ENCODE measurements around the gene KY. TPM values are rescaled to one million over a fixed set of nuclear protein-coding genes. Genes with fewer than 3 reads are reported as not detected.

Gene KY
- total and polyA plus RNA-seq, 2 donors (not counting 1 experiment from before 2014, with no cell fraction given), result not detected

GRCh38 chr3:134611516-134611915, 39.3 kb downstream of the KY start:
- Mint-ChIP-seq H3K27ac (no peak overlapping the region), H3K4me3 (no peak overlapping the region), H3K4me1 (no peaks in the 10 kb centered on the region), H3K9me3 (ENCODE audit: insufficient read depth) (no peaks in the 10 kb centered on the region), H3K27me3 (no peaks in the 10 kb centered on the region)
- Histone ChIP-seq H3K9me3 (ENCODE audit: control extremely low read depth in 1 of 3, control insufficient read depth in 2 of 3, insufficient read depth in 1 of 3, low read length in 2 of 3) (no peaks in the 10 kb centered on the region), H3K4me1 (ENCODE audit: control insufficient read depth in 2 of 2, insufficient read depth in 2 of 2, low read length in 2 of 2) (no peaks in the 10 kb centered on the region), H2AFZ (ENCODE audit: insufficient read depth, low read depth, low read length, poor library complexity, severe bottlenecking) (no peak overlapping the region), H4K20me1 (ENCODE audit: control insufficient read depth, insufficient read depth, low read length, poor library complexity, severe bottlenecking) (no peaks in the 10 kb centered on the region), H3K4me3 (ENCODE audit: control extremely low read depth in 1 of 5, extremely low read depth in 1 of 5, insufficient read depth in 1 of 5, low read depth in 2 of 5, low read length in 4 of 5) (no peak overlapping the region), H3K4me2 (replicated peaks; ENCODE audit: low read depth, low read length, poor library complexity, severe bottlenecking) (no peak overlapping the region), H3K27me3 (replicated peaks in 1 of 4; ENCODE audit: control extremely low read depth in 1 of 4, control insufficient read depth in 3 of 4, insufficient read depth in 4 of 4, low read length in 3 of 4) (peaks cover 0 to 4% (median 0%) of the 10 kb centered on the region in 4 experiments), H3K9ac (ENCODE audit: low read length) (no peak overlapping the region), H3K79me2 (ENCODE audit: control insufficient read depth, insufficient read depth, low read length) (no peaks in the 10 kb centered on the region), H3K36me3 (replicated peaks in 1 of 2; ENCODE audit: control extremely low read depth in 1 of 2, control insufficient read depth in 1 of 2, extremely low read depth in 1 of 2, insufficient read depth in 2 of 2, low read length in 1 of 2) (no peaks in the 10 kb centered on the region), H3K27ac (ENCODE audit: low read length in 2 of 2) (no peak overlapping the region)
- TF ChIP-seq EZH2 (IDR thresholded peaks at IDR 0.05; ENCODE audit: borderline replicate concordance, insufficient read depth, low read depth, low read length, poor library complexity, severe bottlenecking), result no peak
- TF ChIP-seq, protein P1, sequence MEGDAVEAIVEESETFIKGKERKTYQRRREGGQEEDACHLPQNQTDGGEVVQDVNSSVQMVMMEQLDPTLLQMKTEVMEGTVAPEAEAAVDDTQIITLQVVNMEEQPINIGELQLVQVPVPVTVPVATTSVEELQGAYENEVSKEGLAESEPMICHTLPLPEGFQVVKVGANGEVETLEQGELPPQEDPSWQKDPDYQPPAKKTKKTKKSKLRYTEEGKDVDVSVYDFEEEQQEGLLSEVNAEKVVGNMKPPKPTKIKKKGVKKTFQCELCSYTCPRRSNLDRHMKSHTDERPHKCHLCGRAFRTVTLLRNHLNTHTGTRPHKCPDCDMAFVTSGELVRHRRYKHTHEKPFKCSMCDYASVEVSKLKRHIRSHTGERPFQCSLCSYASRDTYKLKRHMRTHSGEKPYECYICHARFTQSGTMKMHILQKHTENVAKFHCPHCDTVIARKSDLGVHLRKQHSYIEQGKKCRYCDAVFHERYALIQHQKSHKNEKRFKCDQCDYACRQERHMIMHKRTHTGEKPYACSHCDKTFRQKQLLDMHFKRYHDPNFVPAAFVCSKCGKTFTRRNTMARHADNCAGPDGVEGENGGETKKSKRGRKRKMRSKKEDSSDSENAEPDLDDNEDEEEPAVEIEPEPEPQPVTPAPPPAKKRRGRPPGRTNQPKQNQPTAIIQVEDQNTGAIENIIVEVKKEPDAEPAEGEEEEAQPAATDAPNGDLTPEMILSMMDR (IDR thresholded peaks at IDR 0.05), result no peak
- DNase-seq, result no peak
- ATAC-seq (ENCODE audit: low read depth), result no peak
- ChIA-PET POLR2A (no interaction called here), CTCF (interaction anchor here (0.7 kb wide), 1 partner anchor 11 kb away, joined by 4 read pairs; no protein-coding TSS in a partner anchor)
- WGBS (ENCODE audit: insufficient coverage), result no CpG with 5 or more reads among the region's 2 CpGs
- intact Hi-C loops (cut with micrococcal nuclease), result no loop called here

DNA sequence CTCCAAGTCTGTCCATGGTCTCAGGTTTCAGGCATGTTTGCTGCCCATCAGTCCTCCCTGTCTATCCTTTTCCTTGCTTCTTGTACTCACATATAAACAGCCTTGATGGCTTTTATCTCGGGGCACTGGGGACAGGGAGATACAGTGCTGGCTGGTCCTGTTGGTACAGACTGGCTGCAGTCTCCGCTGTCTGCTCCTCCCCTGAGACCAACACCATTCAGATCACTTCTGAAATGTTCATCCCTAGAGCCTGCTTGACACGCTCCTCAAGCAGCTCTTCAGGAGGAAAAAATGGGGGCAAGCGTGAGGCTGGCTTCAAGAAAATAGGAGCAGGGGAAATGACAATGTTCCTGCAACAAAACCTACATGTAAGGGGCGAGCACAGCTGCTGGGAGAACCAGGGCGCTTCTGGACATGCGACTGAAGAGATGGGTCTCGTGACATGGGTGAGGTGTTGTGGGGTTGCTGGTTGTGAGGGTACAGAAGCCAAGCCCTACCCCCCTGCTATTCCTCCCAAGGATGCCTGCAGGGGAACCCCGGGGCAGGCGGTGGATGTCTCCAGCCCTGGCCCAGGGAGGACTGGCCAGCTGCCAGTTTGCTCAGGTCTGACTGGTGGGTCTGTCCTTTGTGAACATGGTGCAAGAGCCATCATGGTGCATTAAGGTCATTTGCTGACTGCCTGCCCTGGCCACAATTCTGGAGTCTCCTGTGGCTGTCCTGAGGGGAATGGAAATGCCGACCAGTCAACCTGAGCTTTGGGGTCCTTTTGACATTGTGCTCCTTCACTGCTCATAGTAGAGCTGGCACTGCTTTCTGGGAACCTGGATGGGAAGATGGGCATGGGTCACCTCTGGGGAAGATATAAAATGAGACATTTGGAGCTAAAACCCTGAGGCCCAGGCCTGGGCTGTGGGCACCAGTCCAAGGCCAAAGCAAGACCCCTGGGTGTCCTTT, 40.1 kb downstream of the KY start:
- Histone ChIP-seq H3K9ac (ENCODE audit: low read length) (no peak overlapping the region), H3K4me3 (ENCODE audit: control extremely low read depth in 1 of 5, extremely low read depth in 1 of 5, insufficient read depth in 1 of 5, low read depth in 2 of 5, low read length in 4 of 5) (no peak overlapping the region), H3K4me2 (replicated peaks; ENCODE audit: low read depth, low read length, poor library complexity, severe bottlenecking) (no peak overlapping the region), H2AFZ (ENCODE audit: insufficient read depth, low read depth, low read length, poor library complexity, severe bottlenecking) (no peak overlapping the region), H3K36me3 (replicated peaks in 1 of 2; ENCODE audit: control extremely low read depth in 1 of 2, control insufficient read depth in 1 of 2, extremely low read depth in 1 of 2, insufficient read depth in 2 of 2, low read length in 1 of 2) (no peaks in the 10 kb centered on the region), H3K79me2 (ENCODE audit: control insufficient read depth, insufficient read depth, low read length) (no peaks in the 10 kb centered on the region), H3K9me3 (ENCODE audit: control extremely low read depth in 1 of 3, control insufficient read depth in 2 of 3, insufficient read depth in 1 of 3, low read length in 2 of 3) (no peaks in the 10 kb centered on the region), H3K27ac (ENCODE audit: low read length in 2 of 2) (no peak overlapping the region), H3K27me3 (replicated peaks in 1 of 4; ENCODE audit: control extremely low read depth in 1 of 4, control insufficient read depth in 3 of 4, insufficient read depth in 4 of 4, low read length in 3 of 4) (peaks cover 0 to 4% (median 0%) of the 10 kb centered on the region in 4 experiments), H4K20me1 (ENCODE audit: control insufficient read depth, insufficient read depth, low read length, poor library complexity, severe bottlenecking) (no peaks in the 10 kb centered on the region), H3K4me1 (ENCODE audit: control insufficient read depth in 2 of 2, insufficient read depth in 2 of 2, low read length in 2 of 2) (no peaks in the 10 kb centered on the region)
- Mint-ChIP-seq H3K27me3 (no peaks in the 10 kb centered on the region), H3K9me3 (ENCODE audit: insufficient read depth) (no peaks in the 10 kb centered on the region), H3K4me3 (no peak overlapping the region), H3K27ac (no peak overlapping the region), H3K4me1 (no peaks in the 10 kb centered on the region)
- no peak for TF ChIP-seq EZH2 (IDR thresholded peaks at IDR 0.05; ENCODE audit: borderline replicate concordance, insufficient read depth, low read depth, low read length, poor library complexity, severe bottlenecking)
- ChIA-PET CTCF (interaction anchor here (0.7 kb wide), 1 partner anchor 10 kb away, joined by 4 read pairs; no protein-coding TSS in a partner anchor), POLR2A (no interaction called here)
- intact Hi-C loops (cut with micrococcal nuclease), result no loop called here
- DNase-seq (no peak), ATAC-seq (ENCODE audit: low read depth) (no peak)
- 84% methylated on average over 6 of the region's 11 CpGs for whole genome bisulfite sequencing (ENCODE audit: insufficient coverage)

Data from B cell (primary cell).